CD14-positive monocyte (primary cell): Measurements from ENCODE around the gene IBA57. TPM values are rescaled to one million over a fixed set of nuclear protein-coding genes. Genes with fewer than 3 reads are reported as not detected.

ENCODE experiments used
- DNase-seq, 3 donors: peaks; one replicate each; pipeline ENCODE4 v3.0.0-alpha.2; 2011 to 2022
- H2AFZ ChIP-seq: 2 replicates; pipeline ENCODE4 v1.6.0; 2012; ENCODE audit warnings: mild to moderate bottlenecking, low read depth, low read length, inconsistent platforms; ENCODE audit not compliant: insufficient read depth, poor library complexity, severe bottlenecking
- H3K27ac ChIP-seq, 2 donors: 1 replicate in 1 of 2; 2 replicates in 1 of 2; pipeline ENCODE4 v1.5.1; 2012 to 2013; ENCODE audit warnings: low read length in 2 of 2, control low read depth in 1 of 2, inconsistent platforms in 1 of 2, low read depth in 1 of 2, mild to moderate bottlenecking in 1 of 2
- H3K27me3 ChIP-seq, 2 donors: one replicate each; pipeline versions ENCODE4 v1.6.0 to v1.6.1; 2011 to 2013; ENCODE audit warnings: low read length in 2 of 2; ENCODE audit not compliant: control insufficient read depth in 2 of 2, insufficient read depth in 2 of 2
- H3K36me3 ChIP-seq, 2 donors: replicated peaks in 1 of 2; 1 replicate in 1 of 2; 2 replicates in 1 of 2; pipeline versions ENCODE4 v1.5.1 to v1.6.1; 2012 to 2013; ENCODE audit warnings: low read length in 2 of 2, control low read depth in 1 of 2, inconsistent platforms in 1 of 2, mild to moderate bottlenecking in 1 of 2; ENCODE audit not compliant: insufficient read depth in 2 of 2, control insufficient read depth in 1 of 2
- H3K4me1 ChIP-seq, 2 donors: 1 replicate in 1 of 2; 2 replicates in 1 of 2; pipeline versions ENCODE4 v1.5.1 to v1.6.1; 2012 to 2013; ENCODE audit warnings: low read length in 2 of 2, control low read depth in 1 of 2, inconsistent platforms in 1 of 2, mild to moderate bottlenecking in 1 of 2, moderate library complexity in 1 of 2; ENCODE audit not compliant: insufficient read depth in 2 of 2, control insufficient read depth in 1 of 2
- H3K4me2 ChIP-seq: replicated peaks from 2 replicates; pipeline ENCODE3; 2012; ENCODE audit warnings: low read length, moderate library complexity, mild to moderate bottlenecking; ENCODE audit not compliant: poor library complexity, severe bottlenecking; ENCODE audit errors: extremely low read depth
- H3K4me3 ChIP-seq, 3 experiments: fragments of 200-600 bp in 1 of 3; sonication (generic) in 1 of 3; replicated peaks in 1 of 3; 1 replicate in 2 of 3; 2 replicates in 1 of 3; pipeline ENCODE4 v1.5.1; 2011 to 2013; ENCODE audit warnings: low read length in 3 of 3, mild to moderate bottlenecking in 3 of 3, control low read depth in 2 of 3, low read depth in 2 of 3, inconsistent platforms in 1 of 3, moderate library complexity in 1 of 3
- H3K79me2 ChIP-seq: 2 replicates; pipeline ENCODE4 v1.6.0; 2012; ENCODE audit warnings: mild to moderate bottlenecking, control low read depth, inconsistent platforms, low read length, moderate library complexity; ENCODE audit not compliant: insufficient read depth
- H3K9ac ChIP-seq: 2 replicates; pipeline ENCODE4 v1.6.0; 2017; ENCODE audit warnings: low read length, mild to moderate bottlenecking; ENCODE audit not compliant: insufficient read depth, poor library complexity, severe bottlenecking
- H3K9me3 ChIP-seq, 2 donors: replicated peaks in 1 of 2; 1 replicate in 1 of 2; 2 replicates in 1 of 2; pipeline versions ENCODE4 v1.5.1 to v1.6.1; 2012 to 2013; ENCODE audit warnings: low read length in 2 of 2, control low read depth in 1 of 2; ENCODE audit not compliant: control insufficient read depth in 1 of 2, insufficient read depth in 1 of 2
- H4K20me1 ChIP-seq: 2 replicates; pipeline ENCODE4 v1.6.0; 2012; ENCODE audit warnings: mild to moderate bottlenecking, low read length, control low read depth, moderate library complexity; ENCODE audit not compliant: insufficient read depth
- H3K27ac Mint-ChIP-seq, 7 donors: one replicate each; pipeline ENCODE4 v1.8.0; 2020; ENCODE audit warnings: mild to moderate bottlenecking in 7 of 7, mixed read lengths in 7 of 7, moderate library complexity in 6 of 7, inconsistent platforms in 2 of 7
- H3K27me3 Mint-ChIP-seq, 3 donors: one replicate each; pipeline ENCODE4 v1.8.0; 2021 to 2022; ENCODE audit warnings: low read depth in 3 of 3, mild to moderate bottlenecking in 3 of 3, mixed read lengths in 3 of 3, moderate library complexity in 3 of 3, inconsistent platforms in 1 of 3
- H3K36me3 Mint-ChIP-seq, 2 donors: one replicate each; pipeline ENCODE4 v1.8.0; 2020; ENCODE audit warnings: mixed read lengths in 2 of 2, inconsistent platforms in 1 of 2, mild to moderate bottlenecking in 1 of 2
- H3K4me1 Mint-ChIP-seq: one replicate; pipeline ENCODE4 v1.8.0; 2020; ENCODE audit warnings: mild to moderate bottlenecking, mixed read lengths
- H3K4me3 Mint-ChIP-seq, 2 donors: one replicate each; pipeline ENCODE4 v1.8.0; 2020; ENCODE audit warnings: mild to moderate bottlenecking in 2 of 2, mixed read lengths in 2 of 2, moderate library complexity in 1 of 2
- H3K9me3 Mint-ChIP-seq, 7 donors: one replicate each; pipeline ENCODE4 v1.8.0; 2020 to 2022; ENCODE audit warnings: mixed read lengths in 7 of 7, mild to moderate bottlenecking in 6 of 7, moderate library complexity in 6 of 7, inconsistent platforms in 2 of 7
- CTCF ChIP-seq: fragments of 200-600 bp; IDR thresholded peaks from one replicate; pipeline ENCODE4 v1.8.0; 2022; ENCODE audit warnings: antibody characterized with exemption, mild to moderate bottlenecking
- WGBS: methylation state at CpG from one replicate; pipeline ENCODE4 v1.1.5; 2013; ENCODE audit warnings: missing lambda C conversion rate; ENCODE audit not compliant: insufficient coverage; 5-methylcytosine and 5-hydroxymethylcytosine counted together
- intact Hi-C, 2 donors: fragments of 100-400 bp; cut with micrococcal nuclease; formaldehyde crosslinking; loops; one replicate each; pipeline versions ENCODE4 v1.15.0 to v1.15.1; 2023
- polyA plus RNA-seq, 3 donors: library from polyadenylated mRNA; depleted of rRNA in 1 of 3; unstranded in 2 of 3; stranded (reverse) in 1 of 3; fragments of 300-500 nt in 2 of 3; fragments of >200 nt in 1 of 3; fragmentation: Illumina TruSeq in 2 of 3; gene quantifications; 1 replicate in 2 of 3; 2 replicates in 1 of 3; pipeline ENCODE4 v1.2.3, GENCODE V29; 2012 to 2021

The IBA57 gene
- polyA plus RNA-seq, 3 donors, result 1.6 to 2.1 (median 1.7) TPM

DNA sequence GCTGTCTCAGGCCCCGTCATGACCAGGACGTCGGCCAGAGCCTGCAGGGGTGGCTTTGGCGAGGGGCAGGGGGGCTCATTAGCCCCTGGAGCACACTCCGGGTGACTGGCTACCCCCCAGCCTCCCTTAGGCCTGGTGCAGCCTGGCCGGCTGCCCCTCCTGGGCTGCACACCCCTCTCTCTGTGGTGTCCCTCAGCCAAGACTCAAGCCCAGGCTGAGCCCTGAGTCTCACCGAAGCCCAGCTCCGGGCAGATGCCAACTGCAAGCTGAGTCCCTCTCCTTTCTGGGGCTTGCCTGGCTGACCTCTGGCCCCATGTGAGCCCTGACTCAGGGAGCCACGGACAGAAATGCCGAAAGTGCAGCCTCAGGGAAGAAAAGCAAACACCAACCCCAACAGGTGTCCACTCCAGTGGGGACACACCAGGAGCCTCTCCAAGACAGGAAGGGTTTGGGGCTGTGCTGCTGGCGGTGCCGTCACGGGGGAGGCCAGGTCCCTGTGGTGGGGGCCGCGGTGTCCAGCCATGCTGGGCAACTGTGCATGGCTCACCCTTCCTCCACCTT, 5.3 kb upstream of the IBA57 start:
- DNase-seq, result no peak
- Histone ChIP-seq H2AFZ (no peak overlapping the region), H3K27me3 (peaks cover 0 to 16% of the 10 kb centered on the region in 2 donors), H3K79me2 (no peaks in the 10 kb centered on the region), H3K4me2 (no peak overlapping the region), H3K4me1 (peaks cover 20 to 25% of the 10 kb centered on the region in 2 donors), H3K27ac (no peak overlapping the region), H3K9ac (no peak overlapping the region), H3K9me3 (no peaks in the 10 kb centered on the region), H3K36me3 (no peaks in the 10 kb centered on the region), H3K4me3 (no peak overlapping the region), H4K20me1 (no peaks in the 10 kb centered on the region)
- TF ChIP-seq CTCF, result no peak
- Mint-ChIP-seq H3K27ac (no peak overlapping the region), H3K4me3 (no peak overlapping the region), H3K36me3 (no peaks in the 10 kb centered on the region), H3K27me3 (peaks cover 3 to 35% (median 18%) of the 10 kb centered on the region in 3 donors), H3K4me1 (peaks cover 28% of the 10 kb centered on the region), H3K9me3 (no peaks in the 10 kb centered on the region)
- intact Hi-C loops, result no loop called here
- WGBS, result 98% methylated on average over 13 of the region's 15 CpGs

- H3K36me3 Mint-ChIP-seq, result no peaks in the 10 kb centered on the region
- intact Hi-C loops, result no loop called here
- H3K27me3 ChIP-seq, result peaks cover 0 to 16% of the 10 kb centered on the region in 2 donors
- H3K4me3 ChIP-seq, result no peak overlapping the region
- H3K4me3 Mint-ChIP-seq, result no peak overlapping the region
- peaks cover 23 to 27% of the 10 kb centered on the region in 2 donors for H3K4me1 ChIP-seq
- no peaks in the 10 kb centered on the region for H3K79me2 ChIP-seq
- no peaks in the 10 kb centered on the region for H3K9me3 Mint-ChIP-seq
- WGBS, result 68% methylated on average over 6 of the region's 7 CpGs
- no peak overlapping the region for H3K27ac ChIP-seq
- no peak overlapping the region for H2AFZ ChIP-seq
- peaks cover 3 to 35% (median 18%) of the 10 kb centered on the region in 3 donors for H3K27me3 Mint-ChIP-seq
- no peak overlapping the region for H3K9ac ChIP-seq
- H3K4me1 Mint-ChIP-seq, result peaks cover 25% of the 10 kb centered on the region
- H3K36me3 ChIP-seq, result no peaks in the 10 kb centered on the region
- DNase-seq, result no peak
- no peak for TF ChIP-seq CTCF
- no peaks in the 10 kb centered on the region for H3K9me3 ChIP-seq
- H4K20me1 ChIP-seq, result no peaks in the 10 kb centered on the region
- H3K27ac Mint-ChIP-seq, result no peak overlapping the region
- H3K4me2 ChIP-seq, result no peak overlapping the region
These were observed 4.2 kb upstream of the IBA57 start for GRCh38 chr1:228161362-228161761.
